Uterus (tissue), 4 donors: ENCODE data around the gene ITGB3BP. TPM values are rescaled to one million over a fixed set of nuclear protein-coding genes. Genes with fewer than 3 reads are reported as not detected.
"Not testable (repeated sequence)": the region's sequence is repeated elsewhere in the genome, so short reads cannot be mapped to it uniquely, and the experiment has no call there.

Experiments
- DNase-seq, 2 donors: peaks; one replicate each; pipeline ENCODE4 v3.0.0-alpha.2; 2019 to 2020
- H3K27ac ChIP-seq, 2 donors: fragments of 200-600 bp; sonication (generic); 1 replicate in 1 of 2; 2 replicates in 1 of 2; pipeline ENCODE4 v1.5.1; 2016 to 2018
- H3K27me3 ChIP-seq, 2 donors: fragments of 200-600 bp; sonication (generic); one replicate each; pipeline ENCODE4 v1.5.1; 2018 to 2019; ENCODE audit warnings: control low read depth in 1 of 2
- H3K36me3 ChIP-seq, 2 donors: fragments of 200-600 bp; sonication (generic); one replicate each; pipeline ENCODE4 v1.5.1; 2019; ENCODE audit warnings: control low read depth in 1 of 2
- H3K4me1 ChIP-seq, 2 donors: fragments of 200-600 bp; sonication (generic); one replicate each; pipeline ENCODE4 v1.5.1; 2018 to 2019; ENCODE audit warnings: control low read depth in 1 of 2
- H3K4me3 ChIP-seq, 2 donors: fragments of 200-600 bp; sonication (generic); 1 replicate in 1 of 2; 2 replicates in 1 of 2; pipeline ENCODE4 v1.5.1; 2018 to 2019; ENCODE audit warnings: mild to moderate bottlenecking in 1 of 2
- H3K9me3 ChIP-seq, 2 donors: fragments of 200-600 bp; sonication (generic); one replicate each; pipeline ENCODE4 v1.5.1; 2019; ENCODE audit warnings: control low read depth in 1 of 2
- POLR2A ChIP-seq, 2 donors: fragments of 450-650 bp; IDR thresholded peaks; one replicate each; pipeline ENCODE4 v1.6.1; 2016; ENCODE audit warnings: antibody characterized with exemption in 2 of 2, mild to moderate bottlenecking in 1 of 2, moderate library complexity in 1 of 2
- intact Hi-C: fragments of 100-400 bp; cut with DNase I; formaldehyde crosslinking; loops from one replicate; pipeline ENCODE4 v1.15.1; 2023; ENCODE audit warnings: low total_unique reads
- total RNA-seq, 4 donors: library from RNA; depleted of rRNA in 3 of 4; stranded (reverse); fragments of >200 nt in 3 of 4; gene quantifications; one replicate each; pipeline versions ENCODE4 v1.1.0 to v1.2.4, GENCODE V29; 2014 to 2023
- TF ChIP-seq, protein P1 (sequence below), 4 experiments: fragments of 200-600 bp in 2 of 4; fragments of 450-650 bp in 2 of 4; sonication (generic) in 2 of 4; IDR thresholded peaks; one replicate each; pipeline ENCODE4 v1.5.1; 2016 to 2019; ENCODE audit warnings: antibody characterized with exemption in 4 of 4, mild to moderate bottlenecking in 2 of 4, moderate library complexity in 1 of 4
- donor health status: DM: yes; HTN: yes; CAD: no.

The ITGB3BP gene, protein sequence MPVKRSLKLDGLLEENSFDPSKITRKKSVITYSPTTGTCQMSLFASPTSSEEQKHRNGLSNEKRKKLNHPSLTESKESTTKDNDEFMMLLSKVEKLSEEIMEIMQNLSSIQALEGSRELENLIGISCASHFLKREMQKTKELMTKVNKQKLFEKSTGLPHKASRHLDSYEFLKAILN
- 10 to 100 TPM in 3 of 4 donors, 1 to 10 TPM in 1; 5.4 to 56.8 (median 30.4) TPM for total RNA-seq

GRCh38 chr1:63522891-63523728, at the start of gene ITGB3BP, which contains the start of gene EFCAB7:
Gene ITGB3BP (minus strand): TSS chr1:63523225. CDS start chr1:63523133, 92 bp downstream.
Gene EFCAB7 (plus strand): TSS chr1:63523525. CDS start chr1:63525573, 2,048 bp downstream.
- intact Hi-C loops = no loop called here
- Histone ChIP-seq H3K4me3 (peak within 1 kb of the TSS; percentile 60 to 70), H3K36me3 (no peaks in the 10 kb centered on the region), H3K9me3 (no peaks in the 10 kb centered on the region), H3K27me3 (no peaks in the 10 kb centered on the region), H3K27ac (peak within 1 kb of the TSS; percentile 93 to 95), H3K4me1 (no peaks in the 10 kb centered on the region)
- DNase-seq = peak; percentile 78 to 85
- TF ChIP-seq, protein P1, sequence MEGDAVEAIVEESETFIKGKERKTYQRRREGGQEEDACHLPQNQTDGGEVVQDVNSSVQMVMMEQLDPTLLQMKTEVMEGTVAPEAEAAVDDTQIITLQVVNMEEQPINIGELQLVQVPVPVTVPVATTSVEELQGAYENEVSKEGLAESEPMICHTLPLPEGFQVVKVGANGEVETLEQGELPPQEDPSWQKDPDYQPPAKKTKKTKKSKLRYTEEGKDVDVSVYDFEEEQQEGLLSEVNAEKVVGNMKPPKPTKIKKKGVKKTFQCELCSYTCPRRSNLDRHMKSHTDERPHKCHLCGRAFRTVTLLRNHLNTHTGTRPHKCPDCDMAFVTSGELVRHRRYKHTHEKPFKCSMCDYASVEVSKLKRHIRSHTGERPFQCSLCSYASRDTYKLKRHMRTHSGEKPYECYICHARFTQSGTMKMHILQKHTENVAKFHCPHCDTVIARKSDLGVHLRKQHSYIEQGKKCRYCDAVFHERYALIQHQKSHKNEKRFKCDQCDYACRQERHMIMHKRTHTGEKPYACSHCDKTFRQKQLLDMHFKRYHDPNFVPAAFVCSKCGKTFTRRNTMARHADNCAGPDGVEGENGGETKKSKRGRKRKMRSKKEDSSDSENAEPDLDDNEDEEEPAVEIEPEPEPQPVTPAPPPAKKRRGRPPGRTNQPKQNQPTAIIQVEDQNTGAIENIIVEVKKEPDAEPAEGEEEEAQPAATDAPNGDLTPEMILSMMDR (IDR thresholded peaks at IDR 0.05) = peak in 1 of 4 experiments; percentile 16
- peak in 1 of 2 donors; percentile 31 for TF ChIP-seq POLR2A (IDR thresholded peaks at IDR 0.05)

GRCh38 chr1:63572686-63573085, 49.7 kb upstream of the ITGB3BP start:
- H3K36me3 ChIP-seq, H3K27ac ChIP-seq, H3K4me1 ChIP-seq, DNase-seq, H3K27me3 ChIP-seq, H3K4me3 ChIP-seq, H3K9me3 ChIP-seq, intact Hi-C loops: not testable (repeated sequence)

DNA sequence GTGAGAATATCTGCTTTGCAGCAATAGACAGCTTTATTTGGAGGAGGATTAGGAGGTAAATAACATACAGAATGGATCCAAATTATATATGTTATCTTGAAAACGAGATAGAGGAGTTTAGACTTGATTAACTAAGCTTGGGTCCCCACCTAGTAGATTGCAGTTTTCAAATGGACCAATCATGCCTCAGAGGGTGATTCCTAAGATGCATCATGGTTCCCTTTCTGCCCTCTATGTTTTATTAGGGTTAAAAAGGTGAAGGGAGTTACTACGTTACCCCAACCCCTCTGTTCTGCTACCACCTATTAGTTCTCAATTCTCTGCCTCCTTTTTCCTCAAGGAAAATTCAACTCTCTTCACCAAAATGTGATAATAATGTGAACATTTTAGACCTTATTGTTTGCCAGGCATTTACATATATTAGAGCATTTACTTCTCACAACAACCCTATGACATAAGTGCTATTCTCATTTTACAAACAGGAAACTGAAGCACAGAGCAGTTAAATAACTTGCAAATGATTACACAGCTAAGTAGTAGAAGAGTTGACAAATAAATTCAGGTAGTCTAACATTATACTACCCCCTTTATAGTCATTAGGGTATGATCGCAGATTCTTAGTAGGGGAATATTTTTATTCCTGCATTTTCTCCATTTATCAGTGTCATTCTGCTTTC, 46.8 kb upstream of the ITGB3BP start:
- Histone ChIP-seq H3K27me3 (no peaks in the 10 kb centered on the region), H3K4me1 (no peaks in the 10 kb centered on the region), H3K4me3 (no peak overlapping the region), H3K9me3 (no peaks in the 10 kb centered on the region), H3K36me3 (no peaks in the 10 kb centered on the region), H3K27ac (no peak overlapping the region)
- no peak for TF ChIP-seq POLR2A (IDR thresholded peaks at IDR 0.05)
- TF ChIP-seq, protein P1 (IDR thresholded peaks at IDR 0.05) = no peak
- intact Hi-C loops = no loop called here
- no peak for DNase-seq

DNA sequence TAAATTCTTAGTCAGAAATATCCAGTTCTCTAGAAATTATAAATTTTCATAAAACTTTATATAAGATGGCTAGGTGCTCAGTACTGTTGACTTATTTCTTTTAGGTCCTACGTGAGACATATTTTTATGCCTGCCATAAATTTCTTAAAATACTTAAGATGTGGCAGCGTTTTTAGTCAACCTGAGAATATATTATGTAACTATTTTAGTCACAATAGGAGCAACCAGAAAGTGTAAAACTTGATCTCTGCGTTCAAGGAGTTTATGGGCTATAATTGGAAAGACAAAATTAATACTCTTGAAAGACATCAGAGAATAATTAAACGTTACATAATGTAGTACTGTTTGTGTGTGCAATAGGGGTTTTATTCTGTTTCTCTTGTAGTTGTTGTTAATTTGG, 46.0 kb upstream of the ITGB3BP start:
- H3K27ac ChIP-seq = no peak overlapping the region
- no peak for DNase-seq
- no peaks in the 10 kb centered on the region for H3K9me3 ChIP-seq
- H3K36me3 ChIP-seq = no peaks in the 10 kb centered on the region
- intact Hi-C loops = no loop called here
- H3K4me1 ChIP-seq = no peaks in the 10 kb centered on the region
- no peaks in the 10 kb centered on the region for H3K27me3 ChIP-seq
- no peak overlapping the region for H3K4me3 ChIP-seq
- TF ChIP-seq, protein P1 (IDR thresholded peaks at IDR 0.05) = no peak
- TF ChIP-seq POLR2A (IDR thresholded peaks at IDR 0.05) = no peak

GRCh38 chr1:63563745-63564144, 40.7 kb upstream of the ITGB3BP start:
- H3K36me3 ChIP-seq = no peaks in the 10 kb centered on the region
- no peak for DNase-seq
- TF ChIP-seq, protein P1 (IDR thresholded peaks at IDR 0.05) = no peak
- no peak for TF ChIP-seq POLR2A (IDR thresholded peaks at IDR 0.05)
- no peaks in the 10 kb centered on the region for H3K4me1 ChIP-seq
- intact Hi-C loops = no loop called here
- no peaks in the 10 kb centered on the region for H3K27me3 ChIP-seq
- no peak overlapping the region for H3K4me3 ChIP-seq
- no peak overlapping the region for H3K27ac ChIP-seq
- no peaks in the 10 kb centered on the region for H3K9me3 ChIP-seq
